ENCODE results near the gene PLCG1.

DNA sequence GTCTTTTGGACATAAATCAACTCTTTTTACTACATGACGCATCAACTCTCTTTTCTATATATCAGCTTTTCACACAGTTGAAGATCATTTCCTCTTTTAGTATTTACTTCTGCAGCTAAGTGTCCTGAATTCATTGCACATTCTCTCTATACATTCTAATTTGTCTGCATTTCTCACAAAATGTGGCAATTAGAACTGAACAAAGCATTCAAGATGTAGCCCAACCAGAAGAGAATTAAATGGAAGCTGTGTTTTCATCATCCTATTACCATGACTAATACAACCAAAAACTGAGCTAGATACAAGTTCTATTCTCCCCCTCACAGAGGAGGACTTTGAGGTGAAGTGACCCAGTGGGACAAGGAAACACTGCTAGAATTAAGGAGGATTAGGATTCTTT, 86.9 kb downstream of the PLCG1 start:
- TF ChIP-seq, protein P1, sequence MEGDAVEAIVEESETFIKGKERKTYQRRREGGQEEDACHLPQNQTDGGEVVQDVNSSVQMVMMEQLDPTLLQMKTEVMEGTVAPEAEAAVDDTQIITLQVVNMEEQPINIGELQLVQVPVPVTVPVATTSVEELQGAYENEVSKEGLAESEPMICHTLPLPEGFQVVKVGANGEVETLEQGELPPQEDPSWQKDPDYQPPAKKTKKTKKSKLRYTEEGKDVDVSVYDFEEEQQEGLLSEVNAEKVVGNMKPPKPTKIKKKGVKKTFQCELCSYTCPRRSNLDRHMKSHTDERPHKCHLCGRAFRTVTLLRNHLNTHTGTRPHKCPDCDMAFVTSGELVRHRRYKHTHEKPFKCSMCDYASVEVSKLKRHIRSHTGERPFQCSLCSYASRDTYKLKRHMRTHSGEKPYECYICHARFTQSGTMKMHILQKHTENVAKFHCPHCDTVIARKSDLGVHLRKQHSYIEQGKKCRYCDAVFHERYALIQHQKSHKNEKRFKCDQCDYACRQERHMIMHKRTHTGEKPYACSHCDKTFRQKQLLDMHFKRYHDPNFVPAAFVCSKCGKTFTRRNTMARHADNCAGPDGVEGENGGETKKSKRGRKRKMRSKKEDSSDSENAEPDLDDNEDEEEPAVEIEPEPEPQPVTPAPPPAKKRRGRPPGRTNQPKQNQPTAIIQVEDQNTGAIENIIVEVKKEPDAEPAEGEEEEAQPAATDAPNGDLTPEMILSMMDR (IDR thresholded peaks at IDR 0.05), result no peak
- TF ChIP-seq POLR2A (IDR thresholded peaks at IDR 0.05) (no peak), POLR2AphosphoS5 (IDR thresholded peaks at IDR 0.05) (no peak), EP300 (IDR thresholded peaks at IDR 0.05; ENCODE audit: low read depth) (no peak)

Data from transverse colon (tissue), 4 donors.